ENCODE data around the gene HSPBP1. TPM values are rescaled to one million over a fixed set of nuclear protein-coding genes. Genes with fewer than 3 reads are reported as not detected.
A peak's percentile ranks its signal among the peaks of the same experiment; 100 is the strongest.

Gene HSPBP1
- total and polyA plus RNA-seq, 9 of the 15 experiments (the other 6 are each of a cell fraction or from before 2014, with no cell fraction given), result 0.83 to 81.3 (median 21.8) TPM

DNA sequence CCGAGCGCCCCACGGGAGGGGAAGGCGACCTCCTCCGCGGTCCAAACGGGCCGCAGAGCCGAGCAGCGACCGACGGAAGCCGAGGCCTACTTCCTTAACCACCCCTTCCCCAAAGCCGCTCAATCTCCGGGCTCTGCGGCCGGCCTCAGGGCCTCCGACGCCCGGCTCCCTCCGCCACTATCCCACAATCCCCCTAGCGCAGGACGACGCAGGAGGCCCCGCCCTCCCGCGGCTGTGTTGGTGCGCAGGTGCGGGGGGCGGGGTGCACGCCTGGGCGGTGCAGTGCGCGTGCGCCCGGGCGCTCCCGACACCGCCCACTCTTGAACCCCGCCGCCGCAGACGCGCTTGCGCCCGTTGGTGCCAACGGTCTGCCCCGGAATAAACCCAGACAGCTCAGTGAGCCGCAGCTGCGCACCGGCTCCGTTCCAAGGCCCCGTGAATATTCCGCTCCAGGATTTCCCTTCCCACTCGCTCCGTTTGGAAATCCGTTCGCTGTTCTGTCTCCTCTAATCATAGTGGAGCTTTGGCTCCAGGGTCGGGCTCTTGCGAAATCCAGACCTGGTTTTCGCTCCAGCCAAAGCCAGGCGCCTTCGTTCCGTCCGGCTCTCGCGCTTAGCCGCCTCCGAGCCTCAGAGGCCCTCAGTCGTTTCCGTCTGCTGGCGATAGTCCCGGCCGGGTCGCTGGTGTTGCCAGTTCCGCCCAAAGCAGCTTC lies 20.9 kb downstream of the HSPBP1 start, which contains the start of gene PPP6R1 (continued):
- TF ChIP-seq, protein P1, sequence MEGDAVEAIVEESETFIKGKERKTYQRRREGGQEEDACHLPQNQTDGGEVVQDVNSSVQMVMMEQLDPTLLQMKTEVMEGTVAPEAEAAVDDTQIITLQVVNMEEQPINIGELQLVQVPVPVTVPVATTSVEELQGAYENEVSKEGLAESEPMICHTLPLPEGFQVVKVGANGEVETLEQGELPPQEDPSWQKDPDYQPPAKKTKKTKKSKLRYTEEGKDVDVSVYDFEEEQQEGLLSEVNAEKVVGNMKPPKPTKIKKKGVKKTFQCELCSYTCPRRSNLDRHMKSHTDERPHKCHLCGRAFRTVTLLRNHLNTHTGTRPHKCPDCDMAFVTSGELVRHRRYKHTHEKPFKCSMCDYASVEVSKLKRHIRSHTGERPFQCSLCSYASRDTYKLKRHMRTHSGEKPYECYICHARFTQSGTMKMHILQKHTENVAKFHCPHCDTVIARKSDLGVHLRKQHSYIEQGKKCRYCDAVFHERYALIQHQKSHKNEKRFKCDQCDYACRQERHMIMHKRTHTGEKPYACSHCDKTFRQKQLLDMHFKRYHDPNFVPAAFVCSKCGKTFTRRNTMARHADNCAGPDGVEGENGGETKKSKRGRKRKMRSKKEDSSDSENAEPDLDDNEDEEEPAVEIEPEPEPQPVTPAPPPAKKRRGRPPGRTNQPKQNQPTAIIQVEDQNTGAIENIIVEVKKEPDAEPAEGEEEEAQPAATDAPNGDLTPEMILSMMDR (IDR thresholded peaks at IDR 0.05 in 2 of 3, conservative IDR thresholded peaks at IDR 0.05 in 1 of 3; ENCODE audit: insufficient read depth in 2 of 3, low read depth in 1 of 3, low read length in 3 of 3), result no peak
- TF ChIP-seq, protein P2, sequence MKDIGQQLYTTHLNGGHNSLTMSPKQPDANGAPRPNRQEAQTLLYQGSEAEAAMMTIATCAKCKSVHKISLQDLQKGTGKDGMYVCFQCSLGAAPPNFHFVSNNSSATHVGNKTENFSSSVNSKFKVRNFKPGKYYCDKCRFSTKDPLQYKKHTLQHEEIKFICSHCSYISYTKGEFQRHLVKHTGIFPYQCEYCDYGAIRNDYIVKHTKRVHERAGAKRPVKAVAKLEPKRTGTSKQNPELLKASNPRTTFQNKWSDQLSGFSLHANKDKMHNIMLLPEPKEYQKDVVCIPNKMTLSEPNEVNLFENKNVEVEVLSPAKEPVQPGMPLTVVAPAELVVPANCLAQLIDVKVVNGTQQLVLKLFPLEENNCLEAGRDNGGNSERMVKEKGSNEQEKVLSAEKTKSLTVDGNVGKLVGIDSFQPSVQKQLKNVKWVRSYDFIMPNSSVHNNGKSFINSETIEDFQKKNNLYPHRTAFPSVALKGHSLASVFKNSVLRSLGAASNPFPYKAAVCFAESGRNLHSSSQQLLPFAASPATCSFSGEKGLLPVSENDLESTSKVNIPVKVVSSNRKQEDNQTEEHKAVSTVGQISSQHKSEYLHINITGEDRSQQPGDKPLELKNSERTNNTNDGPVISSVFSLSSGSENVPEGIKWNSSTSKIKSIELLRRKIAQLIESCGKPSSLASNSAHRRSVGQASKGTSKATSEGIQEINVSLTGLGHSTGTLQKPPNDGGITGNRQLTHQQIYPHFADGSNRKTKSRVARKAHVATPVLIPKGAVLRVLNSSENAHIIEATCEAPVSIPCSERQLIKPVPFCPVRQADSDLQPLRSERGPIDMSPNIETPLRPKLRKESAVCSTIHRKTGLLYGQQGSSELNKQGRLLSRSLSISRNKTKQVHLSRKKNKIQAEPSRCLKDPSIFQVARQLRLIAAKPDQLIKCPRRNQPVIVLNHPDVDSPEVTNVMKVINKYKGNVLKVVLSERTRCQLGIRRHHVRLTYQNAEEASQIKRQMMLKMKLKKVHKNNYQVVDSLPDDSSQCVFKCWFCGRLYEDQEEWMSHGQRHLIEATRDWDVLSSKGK (CRISPR knock-in tag; IDR thresholded peaks at IDR 0.05), result no peak
- TF ChIP-seq ZFP36 (IDR thresholded peaks at IDR 0.05; ENCODE audit: low read depth, low read length, partially characterized antibody) (peak; percentile 3), MAFG (tag; conservative IDR thresholded peaks at IDR 0.05) (no peak), TEAD4 (IDR thresholded peaks at IDR 0.05; ENCODE audit: low read length) (peak; percentile 74), TEAD4 (CRISPR knock-in tag; IDR thresholded peaks at IDR 0.05; ENCODE audit: borderline replicate concordance) (no peak), SRSF1 (IDR thresholded peaks at IDR 0.05; ENCODE audit: low read depth, low read length) (no peak), ZC3H8 (IDR thresholded peaks at IDR 0.05) (no peak), ETS2 (tag; IDR thresholded peaks at IDR 0.05; ENCODE audit: borderline replicate concordance, poor library complexity, severe bottlenecking) (no peak), DDX20 (tag; IDR thresholded peaks at IDR 0.05; ENCODE audit: low read depth) (no peak), STAT5B (CRISPR knock-in tag; IDR thresholded peaks at IDR 0.05) (no peak), TAF15 (IDR thresholded peaks at IDR 0.05; ENCODE audit: low read depth, low read length) (no peak), ZFX (CRISPR knock-in tag; IDR thresholded peaks at IDR 0.05) (peak; percentile 87), SMARCA4 (IDR thresholded peaks at IDR 0.05) (peak; percentile 64), POLR2AphosphoS2 (IDR thresholded peaks at IDR 0.05; ENCODE audit: low read length) (no peak), MCM7 (IDR thresholded peaks at IDR 0.05) (no peak), NFRKB (IDR thresholded peaks at IDR 0.05; ENCODE audit: low read depth) (no peak), SMAD4 (CRISPR knock-in tag; conservative IDR thresholded peaks at IDR 0.05) (peak; percentile 100), ZFP1 (CRISPR knock-in tag; IDR thresholded peaks at IDR 0.05) (no peak), IFI16 (CRISPR knock-in tag; IDR thresholded peaks at IDR 0.05) (no peak), CBX3 (IDR thresholded peaks at IDR 0.05; ENCODE audit: borderline replicate concordance in 1 of 2, low read length in 2 of 2) (peak in 1 of 2 experiments; percentile 82; a peak in 2 of 3 replicates)
- TF ChIP-seq, protein P3, sequence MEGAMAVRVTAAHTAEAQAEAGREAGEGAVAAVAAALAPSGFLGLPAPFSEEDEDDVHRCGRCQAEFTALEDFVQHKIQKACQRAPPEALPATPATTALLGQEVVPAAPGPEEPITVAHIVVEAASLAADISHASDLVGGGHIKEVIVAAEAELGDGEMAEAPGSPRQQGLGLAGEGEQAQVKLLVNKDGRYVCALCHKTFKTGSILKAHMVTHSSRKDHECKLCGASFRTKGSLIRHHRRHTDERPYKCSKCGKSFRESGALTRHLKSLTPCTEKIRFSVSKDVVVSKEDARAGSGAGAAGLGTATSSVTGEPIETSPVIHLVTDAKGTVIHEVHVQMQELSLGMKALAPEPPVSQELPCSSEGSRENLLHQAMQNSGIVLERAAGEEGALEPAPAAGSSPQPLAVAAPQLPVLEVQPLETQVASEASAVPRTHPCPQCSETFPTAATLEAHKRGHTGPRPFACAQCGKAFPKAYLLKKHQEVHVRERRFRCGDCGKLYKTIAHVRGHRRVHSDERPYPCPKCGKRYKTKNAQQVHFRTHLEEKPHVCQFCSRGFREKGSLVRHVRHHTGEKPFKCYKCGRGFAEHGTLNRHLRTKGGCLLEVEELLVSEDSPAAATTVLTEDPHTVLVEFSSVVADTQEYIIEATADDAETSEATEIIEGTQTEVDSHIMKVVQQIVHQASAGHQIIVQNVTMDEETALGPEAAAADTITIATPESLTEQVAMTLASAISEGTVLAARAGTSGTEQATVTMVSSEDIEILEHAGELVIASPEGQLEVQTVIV (CRISPR knock-in tag; IDR thresholded peaks at IDR 0.05; ENCODE audit: borderline replicate concordance), result no peak
